Measurements from ENCODE around the gene PRKAG2. TPM values are rescaled to one million over a fixed set of nuclear protein-coding genes. Genes with fewer than 3 reads are reported as not detected.

PRKAG2 gene
- total and polyA plus RNA-seq, 2 of the 8 experiments (the other 6 are each of a cell fraction or from before 2014, with no cell fraction given), result 7.5 to 18.1 TPM

DNA sequence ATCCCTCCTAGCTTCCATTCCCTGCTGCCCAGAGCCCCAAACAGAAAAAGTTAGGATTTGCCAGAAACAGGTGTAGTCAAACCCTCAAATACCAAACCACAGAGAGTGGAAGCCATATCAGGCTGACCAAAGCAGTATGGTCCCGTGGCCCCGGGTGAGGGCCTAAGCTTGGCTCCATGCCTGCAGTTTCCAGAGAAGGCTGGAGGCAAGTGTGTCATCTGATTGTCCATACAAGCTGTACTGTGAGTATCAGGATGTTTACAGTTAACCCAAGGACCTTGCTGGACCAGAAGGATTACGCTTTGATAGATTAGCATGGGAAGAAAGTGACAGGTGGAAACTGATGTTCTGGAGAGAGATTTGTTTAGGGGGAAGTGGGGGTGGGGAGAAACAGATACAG lies 96.3 kb downstream of the PRKAG2 start:
- H4K5ac ChIP-seq (ENCODE audit: insufficient read length, low read depth, low read length), result no peak overlapping the region
- no peak overlapping the region for H2BK20ac ChIP-seq (ENCODE audit: low read length)
- H3K9ac ChIP-seq (replicated peaks in 1 of 4; ENCODE audit: extremely low read depth in 1 of 4, low read depth in 3 of 4, low read length in 3 of 4), result no peak overlapping the region
- H2BK120ac ChIP-seq (replicated peaks; ENCODE audit: low read depth, low read length), result no peak overlapping the region
- WGBS, 2 experiments (ENCODE audit: extremely low coverage in 1 of 2, insufficient coverage in 1 of 2, insufficient read length in 1 of 2, insufficient replicate concordance in 2 of 2, low coverage in 1 of 2, low lambda C conversion rate in 2 of 2, missing lambda C conversion rate in 1 of 2), result 85% methylated on average over 3 of the region's 3 CpGs; no CpG with 5 or more reads in 1 of the 2 experiments
- H3K4me3 ChIP-seq (ENCODE audit: extremely low read depth in 1 of 4, insufficient read depth in 2 of 4, low read depth in 3 of 4, low read length in 4 of 4), result no peak overlapping the region
- no peak overlapping the region for H2BK5ac ChIP-seq (ENCODE audit: low read depth, low read length)
- H2BK15ac ChIP-seq (ENCODE audit: low read length), result no peak overlapping the region
- H3K27me3 ChIP-seq (replicated peaks in 1 of 4; ENCODE audit: control insufficient read depth in 3 of 4, extremely low read depth in 1 of 4, insufficient read depth in 3 of 4, low read length in 3 of 4), result peaks cover 0 to 6% (median 3%) of the 10 kb centered on the region in 4 experiments; a peak in 4 of 7 replicates
- H2BK12ac ChIP-seq (ENCODE audit: low read depth, low read length), result no peak overlapping the region
- no peak overlapping the region for H3K23ac ChIP-seq (ENCODE audit: insufficient read length)
- no peaks in the 10 kb centered on the region for H3K79me1 ChIP-seq (ENCODE audit: low read depth, low read length)
- peaks cover 6 to 10% of the 10 kb centered on the region in 2 experiments; a peak in 2 of 4 replicates for H3K9me3 ChIP-seq (ENCODE audit: insufficient read depth in 2 of 2, low read depth in 1 of 2, low read length in 1 of 2)
- H2AFZ ChIP-seq (ENCODE audit: low read length), result no peak overlapping the region
- H3K18ac ChIP-seq (ENCODE audit: extremely low read depth, low read length), result no peak overlapping the region
- H3K36me3 ChIP-seq (ENCODE audit: control insufficient read depth in 2 of 4, insufficient read depth in 4 of 4, low read length in 3 of 4), result no peaks in the 10 kb centered on the region
- FAIRE-seq (no peak), DNase-seq (ENCODE audit: low read depth in 1 of 2, low spot score in 2 of 2) (no peak)
- peaks cover 3% of the 10 kb centered on the region for H3K23me2 ChIP-seq (ENCODE audit: low read depth, low read length)
- H3K4me2 ChIP-seq (ENCODE audit: insufficient read depth in 1 of 2, low read depth in 2 of 2, low read length in 2 of 2), result no peak overlapping the region
- H3K56ac ChIP-seq (replicated peaks; ENCODE audit: insufficient read length, low read depth, low read length), result no peak overlapping the region
- H3K79me2 ChIP-seq (ENCODE audit: control insufficient read depth in 1 of 2, insufficient read depth in 2 of 2, low read length in 2 of 2), result no peaks in the 10 kb centered on the region
- H4K91ac ChIP-seq (replicated peaks; ENCODE audit: insufficient read length, low read length), result no peak overlapping the region
- no peak overlapping the region for H2AK5ac ChIP-seq (ENCODE audit: low read depth, low read length)
- ChIA-PET CTCF (ENCODE audit: partially characterized antibody) (interaction anchor here (1.2 to 5.0 kb wide), 5 partner anchors 17 to 198 kb away, joined by 3 to 46 read pairs (median 16); no protein-coding TSS in a partner anchor), POLR2A (ENCODE audit: partially characterized antibody) (no interaction called here)
- no peak overlapping the region for H3K14ac ChIP-seq (ENCODE audit: insufficient read length)
- no peaks in the 10 kb centered on the region for H4K20me1 ChIP-seq (replicated peaks in 1 of 2; ENCODE audit: control insufficient read depth in 1 of 2, insufficient read depth in 2 of 2, low read length in 2 of 2)
- no peak overlapping the region for H3K27ac ChIP-seq (ENCODE audit: low read depth, low read length)
- H3K4me1 ChIP-seq (replicated peaks in 1 of 4; ENCODE audit: control insufficient read depth in 3 of 4, insufficient read depth in 4 of 4, low read length in 3 of 4), result peaks cover 0 to 5% (median 2%) of the 10 kb centered on the region in 4 experiments; a peak in 2 of 7 replicates
- no peak overlapping the region for H3K4ac ChIP-seq (replicated peaks; ENCODE audit: insufficient read length, low read depth, low read length)
- no peak overlapping the region; the same call in 1 of the 2 replicates for H4K8ac ChIP-seq (ENCODE audit: extremely low read depth, insufficient read depth, low read length)
- TF ChIP-seq BRCA1 (IDR thresholded peaks at IDR 0.05; ENCODE audit: low read depth, low read length) (no peak), YY1 (IDR thresholded peaks at IDR 0.05; ENCODE audit: low read depth, low read length) (no peak), CBX8 (IDR thresholded peaks at IDR 0.05; ENCODE audit: borderline replicate concordance, low read depth, low read length) (no peak), POLR2A (IDR thresholded peaks at IDR 0.05; ENCODE audit: control extremely low read depth in 1 of 2, low read depth in 2 of 2, low read length in 2 of 2) (no peak), CHD1 (IDR thresholded peaks at IDR 0.05; ENCODE audit: low read depth, low read length) (no peak), RFX5 (IDR thresholded peaks at IDR 0.05; ENCODE audit: borderline replicate concordance, low read depth, low read length) (no peak), CBX5 (IDR thresholded peaks at IDR 0.05; ENCODE audit: low read depth, low read length) (no peak), GABPA (IDR thresholded peaks at IDR 0.05; ENCODE audit: borderline replicate concordance, insufficient read depth, low read length) (no peak), ASH2L (IDR thresholded peaks at IDR 0.05; ENCODE audit: low read length) (no peak), SP1 (IDR thresholded peaks at IDR 0.05; ENCODE audit: low read depth, low read length) (no peak), KDM1A (IDR thresholded peaks at IDR 0.05; ENCODE audit: borderline replicate concordance, low read length) (no peak), SAP30 (IDR thresholded peaks at IDR 0.05; ENCODE audit: insufficient read depth, insufficient replicate concordance, low read length) (no peak)
- TF ChIP-seq, protein P1, sequence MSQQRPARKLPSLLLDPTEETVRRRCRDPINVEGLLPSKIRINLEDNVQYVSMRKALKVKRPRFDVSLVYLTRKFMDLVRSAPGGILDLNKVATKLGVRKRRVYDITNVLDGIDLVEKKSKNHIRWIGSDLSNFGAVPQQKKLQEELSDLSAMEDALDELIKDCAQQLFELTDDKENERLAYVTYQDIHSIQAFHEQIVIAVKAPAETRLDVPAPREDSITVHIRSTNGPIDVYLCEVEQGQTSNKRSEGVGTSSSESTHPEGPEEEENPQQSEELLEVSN (IDR thresholded peaks at IDR 0.05), result no peak

All from H1 (cell line).